ENCODE results near the gene SDCCAG8.

GRCh38 chr1:243354511-243355153 lies 98.8 kb downstream of the SDCCAG8 start:
- TF ChIP-seq ZSCAN30 (tag by site-specific recombination; IDR thresholded peaks at IDR 0.05) (no peak), ZNF621 (tag by site-specific recombination; IDR thresholded peaks at IDR 0.05) (no peak), YY1 (tag by site-specific recombination; IDR thresholded peaks at IDR 0.05) (no peak), ZBTB21 (tag by site-specific recombination; IDR thresholded peaks at IDR 0.05) (no peak), CTCF (tag by site-specific recombination; IDR thresholded peaks at IDR 0.05) (no peak), ZNF114 (tag by site-specific recombination; IDR thresholded peaks at IDR 0.05) (no peak), REST (tag by site-specific recombination; IDR thresholded peaks at IDR 0.05) (no peak), ZNF354C (tag by site-specific recombination; IDR thresholded peaks at IDR 0.05; ENCODE audit: borderline replicate concordance, low read depth) (no peak), PATZ1 (tag by site-specific recombination; IDR thresholded peaks at IDR 0.05) (no peak), ZNF747 (tag by site-specific recombination; IDR thresholded peaks at IDR 0.05) (no peak), TCF7L2 (IDR thresholded peaks at IDR 0.05; ENCODE audit: borderline replicate concordance, low read depth, low read length) (no peak)
- TF ChIP-seq, protein P1, sequence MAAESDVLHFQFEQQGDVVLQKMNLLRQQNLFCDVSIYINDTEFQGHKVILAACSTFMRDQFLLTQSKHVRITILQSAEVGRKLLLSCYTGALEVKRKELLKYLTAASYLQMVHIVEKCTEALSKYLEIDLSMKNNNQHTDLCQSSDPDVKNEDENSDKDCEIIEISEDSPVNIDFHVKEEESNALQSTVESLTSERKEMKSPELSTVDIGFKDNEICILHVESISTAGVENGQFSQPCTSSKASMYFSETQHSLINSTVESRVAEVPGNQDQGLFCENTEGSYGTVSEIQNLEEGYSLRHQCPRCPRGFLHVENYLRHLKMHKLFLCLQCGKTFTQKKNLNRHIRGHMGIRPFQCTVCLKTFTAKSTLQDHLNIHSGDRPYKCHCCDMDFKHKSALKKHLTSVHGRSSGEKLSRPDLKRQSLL (tag by site-specific recombination; IDR thresholded peaks at IDR 0.05): no peak

Data from HEK293 (cell line).